ENCODE results near the gene EXOC3L4.

DNA sequence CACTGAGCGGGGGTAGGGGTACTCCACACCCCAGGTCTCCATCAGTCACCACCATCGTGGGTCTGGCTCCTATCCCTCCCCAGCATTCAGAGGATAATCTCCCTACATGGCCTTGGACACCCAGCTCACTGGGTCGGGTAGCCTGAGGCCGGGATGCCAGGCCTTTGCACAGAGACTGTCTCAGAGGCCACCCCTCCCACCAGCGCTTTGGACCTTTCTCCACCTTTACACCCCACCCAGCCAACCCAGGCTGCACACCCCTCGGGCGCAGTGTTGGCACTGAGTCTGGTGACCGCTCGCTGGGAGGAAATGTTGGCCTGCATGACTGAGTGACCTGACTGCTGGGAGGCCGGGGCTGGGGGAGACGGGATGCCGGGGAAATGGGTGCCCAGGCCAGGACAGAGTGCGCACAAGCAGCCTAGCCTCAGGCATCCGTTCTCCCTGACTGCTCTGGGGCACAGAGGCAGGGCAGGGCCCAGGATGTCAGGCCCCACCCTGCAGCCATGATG lies 21.1 kb upstream of the EXOC3L4 start:
- TF ChIP-seq POLR2A (IDR thresholded peaks at IDR 0.05) (no peak), CTCF (IDR thresholded peaks at IDR 0.05) (no peak)
